Common myeloid progenitor, CD34-positive (primary cell): ENCODE data around the gene NTSR2.

ENCODE experiments used
- CTCF ChIA-PET: fragments of 350-600 bp; sonication (Branson Sonifier 250); formaldehyde crosslinking; loops from one replicate; lab custom pipeline; 2021; ENCODE audit warnings: antibody characterized with exemption; lab: Charles Lee
- POLR2A ChIA-PET: fragments of 350-600 bp; sonication (Branson Sonifier 250); formaldehyde crosslinking; loops from one replicate; lab custom pipeline; 2021; ENCODE audit warnings: antibody characterized with exemption; lab: Charles Lee
- DNase-seq, 3 donors: peaks; one replicate each; pipeline versions ENCODE4 v3.0.0 to v3.0.0-alpha.2; 2013
- H3K27ac ChIP-seq, 2 experiments: 1 replicate in 1 of 2; 2 replicates in 1 of 2; pipeline ENCODE4 v1.7.0; 2013; ENCODE audit warnings: inconsistent platforms in 2 of 2, low read length in 2 of 2, mild to moderate bottlenecking in 2 of 2, low read depth in 1 of 2, moderate library complexity in 1 of 2; ENCODE audit not compliant: severe bottlenecking in 2 of 2, insufficient read depth in 1 of 2, poor library complexity in 1 of 2
- H3K27me3 ChIP-seq, 5 experiments: replicated peaks in 2 of 5; 1 replicate in 3 of 5; 2 replicates in 2 of 5; pipeline versions ENCODE4 v1.6.1 to v1.7.0; 2013; ENCODE audit warnings: low read length in 4 of 5, mild to moderate bottlenecking in 2 of 5, moderate library complexity in 2 of 5, inconsistent platforms in 1 of 5; ENCODE audit not compliant: insufficient read depth in 5 of 5, control insufficient read depth in 4 of 5
- H3K36me3 ChIP-seq, 4 experiments: 1 replicate in 2 of 4; 2 replicates in 2 of 4; pipeline versions ENCODE4 v1.6.1 to v1.7.0; 2013; ENCODE audit warnings: low read length in 3 of 4, control low read depth in 1 of 4, mild to moderate bottlenecking in 1 of 4; ENCODE audit not compliant: control insufficient read depth in 4 of 4, insufficient read depth in 4 of 4
- H3K4me1 ChIP-seq, 4 experiments: 1 replicate in 3 of 4; 2 replicates in 1 of 4; pipeline versions ENCODE4 v1.6.1 to v1.7.1; 2013; ENCODE audit warnings: low read length in 3 of 4, mild to moderate bottlenecking in 3 of 4, control low read depth in 1 of 4, inconsistent platforms in 1 of 4, moderate library complexity in 1 of 4; ENCODE audit not compliant: control insufficient read depth in 4 of 4, insufficient read depth in 4 of 4; ENCODE audit errors: control extremely low read depth in 1 of 4
- H3K4me3 ChIP-seq, 7 experiments: 1 replicate in 4 of 7; 2 replicates in 3 of 7; pipeline versions ENCODE4 v1.5.1 to v1.7.0; 2013; ENCODE audit warnings: mild to moderate bottlenecking in 7 of 7, low read length in 6 of 7, moderate library complexity in 6 of 7, inconsistent platforms in 2 of 7, low read depth in 2 of 7, control low read depth in 1 of 7; ENCODE audit not compliant: insufficient read depth in 4 of 7, control insufficient read depth in 1 of 7; ENCODE audit errors: extremely low read depth in 1 of 7
- H3K9me3 ChIP-seq, 5 experiments: 1 replicate in 4 of 5; 2 replicates in 1 of 5; pipeline versions ENCODE4 v1.6.1 to v1.7.1; 2013; ENCODE audit warnings: low read length in 4 of 5, mild to moderate bottlenecking in 2 of 5, inconsistent platforms in 1 of 5, low read depth in 1 of 5, moderate library complexity in 1 of 5; ENCODE audit not compliant: control insufficient read depth in 4 of 5, insufficient read depth in 2 of 5; ENCODE audit errors: control extremely low read depth in 1 of 5
- WGBS: methylation state at CpG from one replicate; pipeline ENCODE4 v1.1.5; 2013; ENCODE audit not compliant: insufficient coverage; 5-methylcytosine and 5-hydroxymethylcytosine counted together

Gene NTSR2

DNA sequence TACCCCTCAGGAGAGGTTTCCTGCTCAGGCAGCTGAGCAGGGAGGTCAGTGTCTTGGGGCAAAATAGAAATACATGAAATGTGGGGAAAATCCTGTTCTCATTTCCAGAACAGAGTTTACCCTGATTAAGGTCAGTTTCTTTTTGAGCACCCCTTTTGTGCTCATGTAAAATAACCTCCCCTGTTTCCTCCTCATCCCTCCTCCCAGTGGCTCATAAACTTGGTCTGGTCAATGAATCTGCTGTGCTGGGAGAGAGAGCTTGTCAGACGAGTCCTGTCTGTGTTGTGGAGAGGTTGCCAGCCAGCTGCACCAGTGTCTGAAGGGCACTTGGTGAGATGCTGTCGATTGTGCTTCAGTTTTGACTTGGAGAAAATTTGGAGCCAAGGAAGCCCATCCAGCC is 48.6 kb downstream of the NTSR2 start:
- CTCF ChIA-PET, result no interaction called here
- H3K4me1 ChIP-seq, result no peaks in the 10 kb centered on the region
- DNase-seq, result no peak

DNA sequence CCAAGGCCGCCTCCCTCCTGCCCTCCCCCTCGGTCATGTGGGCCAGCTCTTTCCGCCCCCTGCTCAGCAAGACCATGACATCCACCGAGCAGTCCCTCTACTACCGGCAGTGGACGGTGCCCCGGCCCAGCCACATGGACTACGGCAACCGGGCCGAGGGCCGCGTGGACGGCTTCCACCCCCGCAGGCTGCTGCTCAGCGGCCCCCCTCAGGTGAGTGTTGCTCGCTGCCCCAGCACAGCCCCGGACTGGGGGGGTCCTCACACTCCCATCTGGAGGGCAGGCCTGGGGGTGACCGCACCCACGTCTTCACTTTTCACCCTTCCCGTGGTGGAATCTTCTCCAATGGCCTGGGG is 51.3 kb downstream of the NTSR2 start:
- POLR2A ChIA-PET, result no interaction called here
- H3K27me3 ChIP-seq, result no peaks in the 10 kb centered on the region
- no peak for DNase-seq
- H3K4me1 ChIP-seq, result no peaks in the 10 kb centered on the region
- H3K27ac ChIP-seq, result no peak overlapping the region
- no peaks in the 10 kb centered on the region for H3K36me3 ChIP-seq
- H3K9me3 ChIP-seq, result no peaks in the 10 kb centered on the region
- CTCF ChIA-PET, result no interaction called here
- WGBS, result 96% methylated on average over 20 of the region's 20 CpGs
- H3K4me3 ChIP-seq, result no peak overlapping the region

More for the DNA sequence above, 48.6 kb downstream of the NTSR2 start:
- H3K27me3 ChIP-seq, result no peaks in the 10 kb centered on the region
- POLR2A ChIA-PET, result no interaction called here
- no peak overlapping the region for H3K27ac ChIP-seq
- H3K9me3 ChIP-seq, result peaks cover 0 to under 1% (median 0%) of the 10 kb centered on the region in 5 experiments
- H3K36me3 ChIP-seq, result no peaks in the 10 kb centered on the region
- 94% methylated on average over 2 of the region's 2 CpGs for WGBS
- no peak overlapping the region for H3K4me3 ChIP-seq

GRCh38 chr2:11617984-11618707 is 51.8 kb downstream of the NTSR2 start:
- Histone ChIP-seq H3K4me1 (no peaks in the 10 kb centered on the region), H3K36me3 (no peaks in the 10 kb centered on the region), H3K9me3 (no peaks in the 10 kb centered on the region), H3K4me3 (no peak overlapping the region), H3K27ac (no peak overlapping the region), H3K27me3 (no peaks in the 10 kb centered on the region)
- no peak for DNase-seq
- 95% methylated on average over 31 of the region's 33 CpGs for WGBS
- ChIA-PET POLR2A (no interaction called here), CTCF (no interaction called here)

DNA sequence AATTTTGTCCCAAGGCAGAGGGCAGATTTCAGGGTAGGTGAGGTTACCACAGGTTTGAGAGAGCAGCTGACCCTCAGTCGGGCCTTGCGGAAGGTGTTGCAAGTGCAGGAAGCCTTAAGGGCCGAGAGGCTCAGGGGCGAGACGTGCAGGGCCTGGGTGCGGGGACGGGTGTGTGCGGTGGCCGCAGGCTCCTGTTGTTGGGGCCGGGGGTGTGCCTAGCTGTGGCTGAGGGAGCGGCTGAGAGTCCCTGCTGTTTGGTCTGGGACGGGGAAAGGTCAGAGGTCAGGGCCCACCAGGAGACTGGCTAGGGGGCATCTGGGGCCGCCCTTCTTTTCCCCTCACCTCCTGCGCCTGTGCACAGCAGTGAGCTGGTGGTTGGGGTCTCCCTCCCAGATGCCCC is 52.5 kb downstream of the NTSR2 start:
- no peak overlapping the region for H3K4me3 ChIP-seq
- H3K9me3 ChIP-seq, result no peaks in the 10 kb centered on the region
- no peaks in the 10 kb centered on the region for H3K4me1 ChIP-seq
- no peaks in the 10 kb centered on the region for H3K27me3 ChIP-seq
- ChIA-PET POLR2A (no interaction called here), CTCF (no interaction called here)
- DNase-seq, result no peak
- no peaks in the 10 kb centered on the region for H3K36me3 ChIP-seq
- no peak overlapping the region for H3K27ac ChIP-seq
- 95% methylated on average over 13 of the region's 14 CpGs for WGBS

DNA sequence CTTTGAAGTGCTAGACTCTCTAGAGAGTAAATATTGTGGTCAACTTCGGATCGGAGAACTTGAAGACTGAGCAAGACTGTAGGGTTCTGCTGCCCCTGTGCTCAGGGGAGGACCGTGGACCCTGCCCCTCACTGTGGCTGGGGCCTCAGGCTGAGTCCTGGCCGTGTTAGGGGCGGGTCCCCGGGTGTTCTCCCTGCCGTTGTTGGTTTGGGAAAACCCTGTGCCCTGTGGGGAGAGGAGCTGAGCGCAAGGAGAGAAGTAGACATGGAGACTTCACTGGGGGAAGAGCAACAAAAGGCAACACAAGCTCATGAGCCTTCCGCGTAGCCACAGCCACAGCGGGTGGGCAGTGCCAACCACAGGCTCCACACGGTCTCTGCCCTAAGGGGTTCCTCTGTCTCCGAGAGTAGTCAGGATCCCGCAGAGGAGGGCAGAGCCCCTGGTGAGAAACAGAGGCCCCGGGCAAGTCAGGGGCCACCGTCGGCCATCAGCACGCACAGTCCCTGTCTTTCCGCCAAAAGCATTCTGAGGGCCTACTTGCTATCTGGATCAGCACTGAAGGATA is 53.1 kb downstream of the NTSR2 start:
- no peaks in the 10 kb centered on the region for H3K27me3 ChIP-seq
- H3K4me3 ChIP-seq, result no peak overlapping the region
- H3K36me3 ChIP-seq, result no peaks in the 10 kb centered on the region
- DNase-seq, result no peak
- WGBS, result 88% methylated on average over 19 of the region's 19 CpGs
- no peak overlapping the region for H3K27ac ChIP-seq
- no peaks in the 10 kb centered on the region for H3K4me1 ChIP-seq
- CTCF ChIA-PET, result no interaction called here
- H3K9me3 ChIP-seq, result no peaks in the 10 kb centered on the region
- POLR2A ChIA-PET, result no interaction called here

DNA sequence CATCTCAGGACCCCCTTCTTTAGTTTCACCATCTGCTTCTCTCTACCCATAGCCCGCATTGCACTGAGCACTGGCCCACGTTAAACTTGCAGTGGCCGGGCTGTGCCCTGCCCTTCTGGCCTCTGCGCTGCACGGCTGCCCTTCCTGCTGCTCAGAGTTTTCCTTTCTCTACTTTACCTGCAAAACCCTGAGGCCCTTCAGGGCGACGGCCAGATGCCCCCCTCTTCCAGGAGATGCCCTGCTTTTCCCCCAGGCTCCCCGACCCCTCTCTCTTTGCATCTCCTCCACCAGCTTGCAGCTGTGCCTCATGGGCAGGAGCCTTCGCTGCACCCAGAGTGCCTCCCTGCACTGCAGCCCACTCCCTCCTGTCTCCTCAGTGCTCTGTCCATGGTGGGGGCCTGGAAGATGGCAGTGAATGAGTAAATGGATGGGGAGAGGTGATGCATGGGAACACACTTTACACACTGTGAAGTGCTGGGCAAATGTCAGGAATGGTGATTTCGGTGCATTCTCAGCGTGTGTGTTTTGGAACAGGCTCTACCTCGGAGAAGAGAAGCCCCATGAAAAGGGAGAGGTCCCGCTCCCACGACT is 53.8 kb downstream of the NTSR2 start:
- POLR2A ChIA-PET, result no interaction called here
- no peak overlapping the region for H3K27ac ChIP-seq
- no peaks in the 10 kb centered on the region for H3K27me3 ChIP-seq
- no peaks in the 10 kb centered on the region for H3K9me3 ChIP-seq
- no peaks in the 10 kb centered on the region for H3K36me3 ChIP-seq
- H3K4me3 ChIP-seq, result no peak overlapping the region
- 86% methylated on average over 12 of the region's 14 CpGs for WGBS
- no peaks in the 10 kb centered on the region for H3K4me1 ChIP-seq
- CTCF ChIA-PET, result no interaction called here
- no peak for DNase-seq

DNA sequence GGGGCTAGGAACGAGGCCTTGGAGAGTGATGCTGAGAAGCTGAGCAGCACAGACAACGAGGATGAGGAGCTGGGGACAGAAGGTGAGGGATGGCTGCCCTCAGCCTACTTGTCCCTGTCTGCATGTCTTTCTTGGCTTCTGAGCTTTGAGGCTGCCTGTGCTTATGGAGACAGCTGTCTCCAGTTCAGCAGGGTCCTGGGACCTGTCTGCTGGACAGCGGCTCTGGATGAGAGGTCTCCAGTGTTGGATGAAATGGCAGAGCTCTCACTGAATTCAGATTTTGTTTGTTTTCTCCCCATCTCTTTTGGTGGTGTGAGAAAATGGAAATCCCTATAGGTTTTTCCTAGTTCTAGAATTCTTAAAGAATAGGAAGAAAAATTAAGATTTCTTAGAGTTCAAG is 54.8 kb downstream of the NTSR2 start:
- no peaks in the 10 kb centered on the region for H3K4me1 ChIP-seq
- CTCF ChIA-PET, result no interaction called here
- no peaks in the 10 kb centered on the region for H3K36me3 ChIP-seq
- H3K27me3 ChIP-seq, result no peaks in the 10 kb centered on the region
- H3K9me3 ChIP-seq, result no peaks in the 10 kb centered on the region
- no peak for DNase-seq
- H3K27ac ChIP-seq, result no peak overlapping the region
- WGBS, result 92% methylated on average over 3 of the region's 3 CpGs
- no peak overlapping the region for H3K4me3 ChIP-seq
- POLR2A ChIA-PET, result no interaction called here
